HL-60 (cell line): ENCODE results near the gene TRPM2.

ENCODE experiments used
- DNase-seq, 2 experiments: peaks; one replicate each; pipeline ENCODE4 v3.0.0-alpha.2; 2010 to 2020; ENCODE audit warnings: low read depth in 1 of 2, low spot score in 1 of 2
- H3K27ac ChIP-seq: fragments of 250-450 bp; sonication (Bioruptor Pico); replicated peaks from 2 replicates; pipeline ENCODE4 v1.5.1; 2020; ENCODE audit warnings: mild to moderate bottlenecking, moderate library complexity
- H3K27me3 ChIP-seq: fragments of 250-450 bp; sonication (Bioruptor Pico); 2 replicates; pipeline ENCODE4 v1.5.1; 2021; ENCODE audit warnings: mild to moderate bottlenecking, moderate library complexity; ENCODE audit not compliant: insufficient read depth, poor library complexity, severe bottlenecking
- H3K4me3 ChIP-seq: replicated peaks from 2 replicates; pipeline ENCODE4 v1.5.1; 2011; ENCODE audit warnings: mild to moderate bottlenecking, control low read depth, low read length; ENCODE audit not compliant: insufficient read depth
- CTCF ChIP-seq: IDR thresholded peaks from one replicate; pipeline ENCODE4 v1.5.1; 2011; ENCODE audit warnings: low read length, control low read depth, inconsistent platforms; ENCODE audit not compliant: insufficient read depth
- GABPA ChIP-seq: IDR thresholded peaks from 2 replicates; pipeline ENCODE4 v1.6.1; 2012; ENCODE audit warnings: low read depth
- POLR2AphosphoS5 ChIP-seq: IDR thresholded peaks from 2 replicates; pipeline ENCODE4 v1.6.1; 2012; ENCODE audit warnings: low read depth
- REST ChIP-seq: IDR thresholded peaks from 2 replicates; pipeline ENCODE4 v1.6.1; 2012; ENCODE audit warnings: low read depth; ENCODE audit not compliant: insufficient replicate concordance
- SPI1 ChIP-seq: IDR thresholded peaks from 2 replicates; pipeline ENCODE4 v1.6.1; 2012; ENCODE audit warnings: low read depth, mild to moderate bottlenecking, borderline replicate concordance

TRPM2 gene

GRCh38 chr21:44456214-44456914 is 102.9 kb downstream of the TRPM2 start:
- Histone ChIP-seq H3K4me3 (no peak overlapping the region), H3K27me3 (no peaks in the 10 kb centered on the region)
- TF ChIP-seq REST: no peak
- no peak for TF ChIP-seq SPI1
- no peak for TF ChIP-seq CTCF

GRCh38 chr21:44456915-44457736 is 103.7 kb downstream of the TRPM2 start:
- no peak overlapping the region for H3K4me3 ChIP-seq
- H3K27me3 ChIP-seq: no peaks in the 10 kb centered on the region
- DNase-seq: no peak
- H3K27ac ChIP-seq: no peak overlapping the region
- no peak for TF ChIP-seq SPI1
- TF ChIP-seq CTCF: no peak
- TF ChIP-seq GABPA: no peak
- no peak for TF ChIP-seq POLR2AphosphoS5
- TF ChIP-seq REST: no peak

More at GRCh38 chr21:44456214-44456914, 102.9 kb downstream of the TRPM2 start:
- H3K27ac ChIP-seq: no peak overlapping the region
- DNase-seq: no peak

GRCh38 chr21:44458971-44459711 is 105.7 kb downstream of the TRPM2 start:
- no peaks in the 10 kb centered on the region for H3K27me3 ChIP-seq
- DNase-seq: no peak
- H3K27ac ChIP-seq: no peak overlapping the region
- no peak for TF ChIP-seq POLR2AphosphoS5
- TF ChIP-seq GABPA: no peak
- no peak for TF ChIP-seq REST
- no peak for TF ChIP-seq SPI1
- TF ChIP-seq CTCF: no peak
- no peak overlapping the region for H3K4me3 ChIP-seq
